Smooth muscle cell (in vitro differentiated cells): ENCODE results near the gene TCIRG1. TPM values are rescaled to one million over a fixed set of nuclear protein-coding genes. Genes with fewer than 3 reads are reported as not detected.

ENCODE experiments used
- DNase-seq: peaks from one replicate; lab custom pipeline; 2025; ENCODE audit not compliant: unreplicated experiment; lab: John Stamatoyannopoulos, UW
- H2AFZ ChIP-seq: fragments of 200-600 bp; sonication (generic); 2 replicates; pipeline ENCODE4 v1.6.0; 2016; ENCODE audit warnings: antibody characterized with exemption, low read depth, mild to moderate bottlenecking
- H3F3A ChIP-seq: fragments of 200-600 bp; sonication (generic); 2 replicates; pipeline ENCODE4 v1.6.0; 2017; ENCODE audit warnings: antibody characterized with exemption, low read depth
- H3K27ac ChIP-seq: fragments of 200-600 bp; sonication (generic); 2 replicates; pipeline ENCODE4 v1.5.1; 2016; ENCODE audit warnings: low read depth, mild to moderate bottlenecking
- H3K27me3 ChIP-seq: fragments of 200-600 bp; sonication (generic); 2 replicates; pipeline ENCODE4 v1.6.1; 2016; ENCODE audit warnings: low read depth, mild to moderate bottlenecking
- H3K36me3 ChIP-seq: fragments of 200-600 bp; sonication (generic); 2 replicates; pipeline ENCODE4 v1.5.1; 2016; ENCODE audit warnings: low read depth
- H3K4me1 ChIP-seq: fragments of 200-600 bp; sonication (generic); 2 replicates; pipeline ENCODE4 v1.5.1; 2016; ENCODE audit warnings: low read depth
- H3K4me2 ChIP-seq: fragments of 200-600 bp; sonication (generic); 2 replicates; pipeline ENCODE4 v1.6.0; 2016; ENCODE audit warnings: mild to moderate bottlenecking
- H3K4me3 ChIP-seq: fragments of 200-600 bp; sonication (generic); 2 replicates; pipeline ENCODE4 v1.5.1; 2016; ENCODE audit warnings: mild to moderate bottlenecking
- H3K79me2 ChIP-seq: fragments of 200-600 bp; sonication (generic); 2 replicates; pipeline ENCODE4 v1.6.0; 2016; ENCODE audit warnings: low read depth, mild to moderate bottlenecking
- H3K9ac ChIP-seq: fragments of 200-600 bp; sonication (generic); 2 replicates; pipeline ENCODE4 v1.6.0; 2016; ENCODE audit warnings: low read depth
- H3K9me3 ChIP-seq: fragments of 200-600 bp; sonication (generic); replicated peaks from 2 replicates; pipeline ENCODE4 v1.5.1; 2016; ENCODE audit warnings: low read depth
- H4K20me1 ChIP-seq: fragments of 200-600 bp; sonication (generic); 2 replicates; pipeline ENCODE4 v1.6.0; 2016; ENCODE audit warnings: low read depth
- CTCF ChIP-seq: fragments of 200-600 bp; sonication (generic); IDR thresholded peaks from 2 replicates; pipeline ENCODE4 v1.5.1; 2017; ENCODE audit warnings: borderline replicate concordance, mild to moderate bottlenecking, antibody characterized with exemption; ENCODE audit not compliant: insufficient read depth, poor library complexity, severe bottlenecking
- WGBS: methylation state at CpG from one replicate; pipeline ENCODE4 v1.1.7; 2016; ENCODE audit warnings: low lambda C conversion rate; 5-methylcytosine and 5-hydroxymethylcytosine counted together
- polyA plus RNA-seq: library from polyadenylated mRNA; unstranded; fragments of >200 nt; fragmentation: Nextera tagmentation; extraction: Ambion mirVana; gene quantifications from 2 replicates; pipeline ENCODE4 v1.2.1, GENCODE V29; 2016
- total RNA-seq: library from RNA; depleted of rRNA; stranded (reverse); fragments of >200 nt; gene quantifications from 2 replicates; pipeline ENCODE4 v1.2.3, GENCODE V29; 2014

TCIRG1 gene
- total and polyA plus RNA-seq, 2 experiments from 2014 or later = 39.7 to 59.0 TPM

GRCh38 chr11:68093565-68093964 lies 54.7 kb downstream of the TCIRG1 start:
- Histone ChIP-seq H3K36me3 (no peaks in the 10 kb centered on the region), H3K9me3 (no peaks in the 10 kb centered on the region), H3K9ac (no peak overlapping the region), H3K4me2 (no peak overlapping the region), H3K79me2 (peaks cover 14% of the 10 kb centered on the region), H3K4me1 (no peaks in the 10 kb centered on the region), H2AFZ (no peak overlapping the region), H3K27me3 (no peaks in the 10 kb centered on the region), H4K20me1 (peaks cover 38% of the 10 kb centered on the region), H3F3A (no peaks in the 10 kb centered on the region), H3K4me3 (no peak overlapping the region), H3K27ac (no peak overlapping the region)
- DNase-seq = no peak
- no peak for TF ChIP-seq CTCF
- WGBS = 94% methylated on average over 4 of the region's 4 CpGs

- Histone ChIP-seq H3K27ac (no peak overlapping the region), H3K79me2 (peaks cover 35% of the 10 kb centered on the region), H3K9me3 (no peaks in the 10 kb centered on the region), H3K4me3 (no peak overlapping the region), H3K4me2 (no peak overlapping the region), H3K4me1 (peaks cover 7% of the 10 kb centered on the region), H3K36me3 (no peaks in the 10 kb centered on the region), H3K27me3 (no peaks in the 10 kb centered on the region), H4K20me1 (peaks cover 54% of the 10 kb centered on the region), H2AFZ (no peak overlapping the region), H3K9ac (no peak overlapping the region), H3F3A (peaks cover 9% of the 10 kb centered on the region)
- 95% methylated on average over 8 of the region's 8 CpGs for WGBS
- no peak for DNase-seq
- no peak for TF ChIP-seq CTCF
These were observed 58.1 kb downstream of the TCIRG1 start for GRCh38 chr11:68096962-68097361.

GRCh38 chr11:68099057-68099456 lies 60.2 kb downstream of the TCIRG1 start:
- Histone ChIP-seq H3K4me2 (peak overlapping the region; percentile 78), H3K79me2 (peaks cover 53% of the 10 kb centered on the region), H3K4me1 (peaks cover 7% of the 10 kb centered on the region), H3K4me3 (no peak overlapping the region), H3K9ac (no peak overlapping the region), H4K20me1 (peaks cover 69% of the 10 kb centered on the region), H3K27ac (peak overlapping the region; percentile 52), H3K9me3 (no peaks in the 10 kb centered on the region), H3F3A (peaks cover 9% of the 10 kb centered on the region), H3K36me3 (no peaks in the 10 kb centered on the region), H3K27me3 (no peaks in the 10 kb centered on the region), H2AFZ (no peak overlapping the region)
- no peak for TF ChIP-seq CTCF
- no peak for DNase-seq

- Histone ChIP-seq H3F3A (peaks cover 9% of the 10 kb centered on the region), H3K27ac (peak overlapping the region; percentile 52), H2AFZ (no peak overlapping the region), H3K4me2 (peak overlapping the region; percentile 78), H3K9me3 (no peaks in the 10 kb centered on the region), H3K4me3 (peak overlapping the region; percentile 24), H3K36me3 (no peaks in the 10 kb centered on the region), H3K27me3 (no peaks in the 10 kb centered on the region), H3K9ac (peak overlapping the region; percentile 8), H4K20me1 (peaks cover 74% of the 10 kb centered on the region), H3K4me1 (peaks cover 7% of the 10 kb centered on the region), H3K79me2 (peaks cover 60% of the 10 kb centered on the region)
- no peak for DNase-seq
- no peak for TF ChIP-seq CTCF
- WGBS = 35% methylated on average over 12 of the region's 12 CpGs
These were observed 60.9 kb downstream of the TCIRG1 start for GRCh38 chr11:68099474-68100405.
